GM23248 (cell line): ENCODE data around the gene TMEM39B. TPM values are rescaled to one million over a fixed set of nuclear protein-coding genes. Genes with fewer than 3 reads are reported as not detected.
"Not testable (repeated sequence)": the region's sequence is repeated elsewhere in the genome, so short reads cannot be mapped to it uniquely, and the experiment has no call there.

Experiments used
- DNase-seq: peaks from one replicate; pipeline ENCODE4 v3.0.0-alpha.2; 2015
- H2AFZ ChIP-seq: fragments of 200-600 bp; sonication (generic); 2 replicates; pipeline ENCODE4 v1.6.1; 2016; ENCODE audit warnings: antibody characterized with exemption
- H3F3A ChIP-seq: fragments of 200-600 bp; sonication (generic); 2 replicates; pipeline ENCODE4 v1.6.1; 2016; ENCODE audit warnings: mild to moderate bottlenecking, antibody characterized with exemption, mixed run types; ENCODE audit not compliant: insufficient read depth
- H3K27ac ChIP-seq: fragments of 200-600 bp; sonication (generic); 2 replicates; pipeline ENCODE4 v1.5.1; 2016; ENCODE audit warnings: mild to moderate bottlenecking
- H3K27me3 ChIP-seq: fragments of 200-600 bp; sonication (generic); replicated peaks from 2 replicates; pipeline ENCODE4 v1.6.1; 2016; ENCODE audit warnings: mild to moderate bottlenecking; ENCODE audit not compliant: insufficient read depth
- H3K36me3 ChIP-seq: fragments of 200-600 bp; sonication (generic); 2 replicates; pipeline ENCODE4 v1.6.1; 2016; ENCODE audit warnings: low read depth, mild to moderate bottlenecking
- H3K4me1 ChIP-seq: fragments of 200-600 bp; sonication (generic); 2 replicates; pipeline ENCODE4 v1.6.1; 2016; ENCODE audit warnings: mild to moderate bottlenecking; ENCODE audit not compliant: insufficient read depth
- H3K4me2 ChIP-seq: fragments of 200-600 bp; sonication (generic); one replicate; pipeline ENCODE4 v1.6.1; 2016; ENCODE audit warnings: mild to moderate bottlenecking; ENCODE audit not compliant: unreplicated experiment
- H3K4me3 ChIP-seq: fragments of 200-600 bp; sonication (generic); 2 replicates; pipeline ENCODE4 v1.5.1; 2016; ENCODE audit warnings: mild to moderate bottlenecking
- H3K79me2 ChIP-seq: fragments of 200-600 bp; sonication (generic); 2 replicates; pipeline ENCODE4 v1.6.1; 2016; ENCODE audit warnings: mild to moderate bottlenecking; ENCODE audit not compliant: insufficient read depth
- H3K9ac ChIP-seq: fragments of 200-600 bp; sonication (generic); 2 replicates; pipeline ENCODE4 v1.6.1; 2016; ENCODE audit warnings: mild to moderate bottlenecking
- H3K9me2 ChIP-seq: fragments of 200-600 bp; sonication (generic); 2 replicates; pipeline ENCODE4 v1.6.1; 2016; ENCODE audit warnings: mixed run types, mild to moderate bottlenecking, moderate library complexity; ENCODE audit not compliant: insufficient read depth
- H3K9me3 ChIP-seq: fragments of 200-600 bp; sonication (generic); one replicate; pipeline ENCODE4 v1.6.1; 2017; ENCODE audit warnings: low read depth
- H4K20me1 ChIP-seq: fragments of 200-600 bp; sonication (generic); 2 replicates; pipeline ENCODE4 v1.6.0; 2016; ENCODE audit not compliant: insufficient read depth
- EZH2 ChIP-seq: fragments of 200-600 bp; sonication (generic); IDR thresholded peaks from 2 replicates; pipeline ENCODE4 v1.6.1; 2018; ENCODE audit warnings: antibody characterized with exemption, mild to moderate bottlenecking; ENCODE audit not compliant: insufficient read depth, poor library complexity, severe bottlenecking
- EZH2phosphoT487 ChIP-seq: fragments of 200-600 bp; sonication (generic); IDR thresholded peaks from 2 replicates; pipeline ENCODE4 v1.6.1; 2018; ENCODE audit warnings: antibody characterized with exemption, moderate library complexity, mild to moderate bottlenecking, low read depth; ENCODE audit not compliant: insufficient read depth
- WGBS, 2 experiments: methylation state at CpG; one replicate each; pipeline ENCODE4 v1.1.6; 2015 to 2017; ENCODE audit warnings: low lambda C conversion rate in 2 of 2, low coverage in 1 of 2; ENCODE audit errors: missing lambda C conversion rate in 2 of 2; 5-methylcytosine and 5-hydroxymethylcytosine counted together
- in situ Hi-C: fragments of 300-500 bp; cut with MboI; formaldehyde crosslinking; loops from 2 replicates; pipeline ENCODE4 v1.15.0; 2020
- polyA plus RNA-seq: library from polyadenylated mRNA; unstranded; fragments of >200 nt; fragmentation: Nextera tagmentation; extraction: Ambion mirVana; gene quantifications from 2 replicates; pipeline ENCODE4 v1.2.1, GENCODE V29; 2016
- total RNA-seq: library from RNA; depleted of rRNA; stranded (reverse); fragments of >200 nt; shearing (Covaris generic); gene quantifications from 2 replicates; pipeline ENCODE4 v1.2.3, GENCODE V29; 2014

TMEM39B gene
- total and polyA plus RNA-seq, 2 experiments from 2014 or later, result 5.7 to 21.4 TPM

DNA sequence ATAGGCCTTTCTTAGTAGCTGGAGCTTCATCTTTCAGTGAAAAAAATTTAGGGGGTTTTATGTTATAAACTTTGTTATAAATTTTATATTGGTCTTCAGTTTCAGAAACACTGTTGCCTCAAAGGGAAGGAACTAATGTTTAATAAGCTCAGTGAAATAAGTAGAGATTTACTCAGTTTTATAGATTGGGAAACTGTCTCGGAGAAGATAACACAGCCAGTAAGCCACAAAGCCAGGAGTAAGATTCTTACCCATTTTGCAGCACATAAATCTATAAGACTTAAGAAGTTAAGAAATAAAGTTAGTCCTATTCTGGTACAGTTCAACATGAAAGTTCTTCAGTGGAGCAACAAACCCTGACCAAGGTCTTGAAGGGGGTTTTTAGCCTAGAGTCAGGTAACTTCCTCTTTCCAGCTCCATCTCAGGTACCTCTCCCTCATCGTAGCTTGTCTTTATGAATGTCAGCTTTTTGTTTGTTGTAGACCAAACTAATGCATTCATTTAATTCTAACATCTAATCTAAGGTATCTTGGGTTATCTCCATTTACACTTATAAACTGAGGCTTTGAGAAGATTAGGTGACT is 38.4 kb downstream of the TMEM39B start:
- H3K9me2 ChIP-seq, result no peaks in the 10 kb centered on the region
- peaks cover 9% of the 10 kb centered on the region for H3F3A ChIP-seq
- TF ChIP-seq EZH2, result no peak
- TF ChIP-seq EZH2phosphoT487, result no peak
- peaks cover 17% of the 10 kb centered on the region for H3K4me1 ChIP-seq
- in situ Hi-C loops, result no loop called here
- 0 out of 2 replicates have a peak, but pooled peaks cover 5% of the 10 kb centered on the region for H4K20me1 ChIP-seq
- no peaks in the 10 kb centered on the region for H3K27me3 ChIP-seq
- H3K4me2 ChIP-seq, result no peak overlapping the region
- WGBS, 2 experiments, result 93 to 96% methylated on average over 2 of the region's 2 CpGs
- H3K27ac ChIP-seq, result no peak overlapping the region
- no peak overlapping the region for H3K9ac ChIP-seq
- H3K79me2 ChIP-seq, result peaks cover 82% of the 10 kb centered on the region
- DNase-seq, result no peak
- no peaks in the 10 kb centered on the region for H3K36me3 ChIP-seq
- H2AFZ ChIP-seq, result no peak overlapping the region
- no peaks in the 10 kb centered on the region for H3K9me3 ChIP-seq
- no peak overlapping the region for H3K4me3 ChIP-seq

DNA sequence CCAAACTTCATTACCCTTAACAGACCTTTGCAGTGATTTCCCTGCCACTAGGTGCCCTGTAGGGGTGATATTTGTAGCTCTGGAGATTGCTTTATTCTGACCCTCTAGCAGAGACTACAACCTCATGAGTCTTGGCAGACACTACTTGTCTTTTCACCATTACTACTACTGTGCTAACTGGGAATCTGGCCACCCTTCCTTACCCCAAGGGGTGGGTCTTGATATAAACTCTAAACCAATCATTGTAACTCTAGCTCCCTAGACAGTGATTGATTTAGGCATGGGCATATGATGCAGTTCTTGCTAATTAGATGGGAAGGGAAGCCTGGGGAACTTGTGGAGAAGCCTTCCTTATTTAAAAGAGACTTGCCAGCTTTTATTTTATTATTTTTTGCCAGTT is 39.0 kb downstream of the TMEM39B start:
- H3K27ac ChIP-seq, result no peak overlapping the region
- H3K4me3 ChIP-seq, result no peak overlapping the region
- H4K20me1 ChIP-seq, result 0 out of 2 replicates have a peak, but pooled peaks cover 5% of the 10 kb centered on the region
- H3K9ac ChIP-seq, result no peak overlapping the region
- in situ Hi-C loops, result no loop called here
- no peak overlapping the region for H3K4me2 ChIP-seq
- H3K79me2 ChIP-seq, result peaks cover 89% of the 10 kb centered on the region
- no peaks in the 10 kb centered on the region for H3K9me3 ChIP-seq
- H3K36me3 ChIP-seq, result no peaks in the 10 kb centered on the region
- no peaks in the 10 kb centered on the region for H3K27me3 ChIP-seq
- peak; percentile 28 for DNase-seq
- peaks cover 16% of the 10 kb centered on the region for H3F3A ChIP-seq
- H3K4me1 ChIP-seq, result peaks cover 24% of the 10 kb centered on the region
- H3K9me2 ChIP-seq, result no peaks in the 10 kb centered on the region
- no peak overlapping the region for H2AFZ ChIP-seq
- no peak for TF ChIP-seq EZH2phosphoT487
- no peak for TF ChIP-seq EZH2

DNA sequence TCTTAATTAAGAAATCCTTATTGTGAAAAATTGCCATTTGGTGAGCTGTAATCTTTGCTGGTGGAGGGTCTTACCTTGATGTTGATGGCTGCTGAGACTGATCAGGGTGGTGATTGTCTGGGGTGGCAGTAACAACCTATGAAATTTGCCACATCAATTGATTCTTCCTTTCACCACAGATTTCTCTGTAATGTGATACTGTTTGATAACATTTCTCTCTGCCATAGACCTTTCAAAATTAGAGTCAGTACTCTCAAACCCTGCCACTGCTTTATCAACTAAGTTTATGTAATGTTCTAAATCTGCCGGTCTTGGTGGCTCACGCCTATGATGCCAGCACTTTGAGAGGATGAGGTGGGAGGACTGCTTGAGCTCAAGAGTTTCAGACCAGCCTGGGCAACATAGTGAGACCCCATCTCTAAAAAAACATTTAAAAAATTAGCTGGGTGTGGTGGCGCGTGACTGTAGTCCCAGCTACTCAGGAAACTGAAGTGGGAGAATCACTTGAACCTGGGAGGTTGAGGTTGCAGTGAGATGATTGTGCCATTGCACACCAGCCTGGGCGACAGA is 40.2 kb downstream of the TMEM39B start:
- Histone ChIP-seq H3K9me3 (no peaks in the 10 kb centered on the region), H3K27me3 (no peaks in the 10 kb centered on the region), H3F3A (peaks cover 19% of the 10 kb centered on the region), H3K9me2 (no peaks in the 10 kb centered on the region), H3K79me2 (peaks cover 100% of the 10 kb centered on the region), H2AFZ (no peak overlapping the region), H3K27ac (no peak overlapping the region), H3K4me2 (no peak overlapping the region), H3K9ac (no peak overlapping the region), H4K20me1 (0 out of 2 replicates have a peak, but pooled peaks cover 5% of the 10 kb centered on the region), H3K4me1 (peaks cover 25% of the 10 kb centered on the region), H3K36me3 (no peaks in the 10 kb centered on the region), H3K4me3 (no peak overlapping the region)
- 96 to 97% methylated on average over 5 of the region's 5 CpGs for WGBS, 2 experiments
- no peak for DNase-seq
- TF ChIP-seq EZH2 (no peak), EZH2phosphoT487 (no peak)
- in situ Hi-C loops, result no loop called here

DNA sequence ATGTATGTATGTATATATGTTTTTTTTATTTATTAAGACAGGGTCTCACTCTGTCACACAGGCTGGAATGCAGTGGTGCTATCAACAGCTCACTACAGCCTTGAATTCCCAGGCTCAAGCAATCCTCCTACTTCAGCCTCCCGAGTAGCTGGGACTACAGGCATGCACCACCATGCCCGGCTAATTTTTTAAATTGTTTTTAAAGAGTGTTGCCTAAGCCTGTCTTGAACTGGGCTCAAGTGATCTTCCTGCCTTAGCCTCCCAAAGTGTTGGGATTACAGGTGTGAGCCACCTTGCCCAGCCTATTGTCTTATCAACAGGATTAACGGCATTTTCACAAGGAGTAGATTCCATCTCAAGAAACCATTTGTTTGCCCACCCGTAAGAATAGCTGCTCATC is 40.7 kb downstream of the TMEM39B start:
- DNase-seq, H3K4me2 ChIP-seq, in situ Hi-C loops, H3K27me3 ChIP-seq, H3K9ac ChIP-seq, H3K36me3 ChIP-seq, H4K20me1 ChIP-seq, H3K9me3 ChIP-seq, H3K9me2 ChIP-seq, H3K27ac ChIP-seq, H3K4me3 ChIP-seq, H2AFZ ChIP-seq: not testable (repeated sequence)
- H3K79me2 ChIP-seq, result peaks cover 100% of the 10 kb centered on the region
- peaks cover 25% of the 10 kb centered on the region for H3K4me1 ChIP-seq
- H3F3A ChIP-seq, result peaks cover 19% of the 10 kb centered on the region
- WGBS, 2 experiments, result 88% methylated on average over 4 of the region's 4 CpGs

DNA sequence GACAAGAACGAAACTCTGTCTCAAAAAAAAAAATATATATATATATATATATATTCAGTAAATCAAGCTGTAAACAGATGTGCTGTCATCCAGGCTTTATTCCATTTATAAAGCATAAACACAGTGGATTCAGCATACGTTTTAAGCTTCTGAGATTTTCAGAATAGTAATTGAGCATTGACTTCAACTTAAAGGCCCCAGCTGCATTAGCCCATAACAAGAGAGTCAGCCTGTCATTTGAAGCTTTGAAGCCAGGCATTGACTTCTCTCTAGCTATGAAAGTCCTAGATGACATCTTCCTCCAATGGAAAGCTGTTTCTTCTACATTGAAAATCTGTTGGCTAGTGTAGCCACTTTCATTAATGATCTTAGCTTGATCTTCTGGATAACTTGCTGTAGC is 41.7 kb downstream of the TMEM39B start:
- 64 to 74% methylated on average over 2 of the region's 2 CpGs for WGBS, 2 experiments
- Histone ChIP-seq H3K36me3 (no peaks in the 10 kb centered on the region), H3K9me3 (no peaks in the 10 kb centered on the region), H3K4me2 (no peak overlapping the region), H3K79me2 (peaks cover 100% of the 10 kb centered on the region), H3F3A (peaks cover 15% of the 10 kb centered on the region), H3K4me1 (peaks cover 25% of the 10 kb centered on the region), H4K20me1 (0 out of 2 replicates have a peak, but pooled peaks cover 5% of the 10 kb centered on the region), H2AFZ (no peak overlapping the region), H3K27me3 (no peaks in the 10 kb centered on the region), H3K9ac (no peak overlapping the region), H3K4me3 (no peak overlapping the region), H3K27ac (no peak overlapping the region), H3K9me2 (no peaks in the 10 kb centered on the region)
- in situ Hi-C loops, result no loop called here
- TF ChIP-seq EZH2phosphoT487, result no peak
- TF ChIP-seq EZH2, result no peak
- DNase-seq, result no peak
